HepG2 (cell line): ENCODE data around the gene STX1B. TPM values are rescaled to one million over a fixed set of nuclear protein-coding genes. Genes with fewer than 3 reads are reported as not detected.
A peak's percentile ranks its signal among the peaks of the same experiment; 100 is the strongest.

Experiments
- CBX2 ChIP-seq, 2 experiments: fragments of 200-600 bp in 1 of 2; sonication (generic); formaldehyde crosslinking in 1 of 2; IDR thresholded peaks; 2 replicates each; pipeline versions ENCODE4 v1.7.0 to v1.8.1; 2018 to 2022; ENCODE audit warnings: low read depth in 2 of 2, low read length in 1 of 2, mild to moderate bottlenecking in 1 of 2, missing genetic modification reagents in 1 of 2
- NR1H2 ChIP-seq: sonication (generic); formaldehyde crosslinking; IDR thresholded peaks from 2 replicates; pipeline ENCODE4 v1.8.1; 2022; ENCODE audit warnings: low read depth, missing genetic modification reagents, borderline replicate concordance
- RAD51 ChIP-seq: fragments of 450-650 bp; IDR thresholded peaks from 2 replicates; pipeline ENCODE4 v1.6.1; 2016; ENCODE audit warnings: borderline replicate concordance
- SIN3A ChIP-seq: IDR thresholded peaks from 2 replicates; pipeline ENCODE4 v1.6.1; 2011; ENCODE audit warnings: low read depth, mild to moderate bottlenecking, control low read depth, low read length, borderline replicate concordance
- SIX1 ChIP-seq: sonication (generic); formaldehyde crosslinking; IDR thresholded peaks from 2 replicates; pipeline ENCODE4 v1.4.0; 2020; ENCODE audit warnings: missing genetic modification reagents, borderline replicate concordance
- SKI ChIP-seq: fragments of 450-650 bp; IDR thresholded peaks from one replicate; pipeline ENCODE4 v1.6.1; 2018; ENCODE audit warnings: mild to moderate bottlenecking; ENCODE audit not compliant: partially characterized antibody
- SMAD9 ChIP-seq: sonication (generic); formaldehyde crosslinking; IDR thresholded peaks from 2 replicates; pipeline ENCODE4 v1.5.1; 2020; ENCODE audit warnings: mild to moderate bottlenecking, missing genetic modification reagents
- SNRNP70 ChIP-seq: fragments of 200-400 bp; formaldehyde crosslinking; IDR thresholded peaks from 2 replicates; pipeline ENCODE4 v1.6.1; 2017; ENCODE audit warnings: mild to moderate bottlenecking, low read depth, low read length, moderate library complexity
- SOX13 ChIP-seq, 3 experiments: fragments of 450-650 bp in 1 of 3; sonication (generic) in 1 of 3; formaldehyde crosslinking in 1 of 3; IDR thresholded peaks in 2 of 3; conservative IDR thresholded peaks in 1 of 3; 2 replicates each; pipeline versions ENCODE4 v1.5.0 to v1.6.1; 2016 to 2020; ENCODE audit warnings: antibody characterized with exemption in 1 of 3, mild to moderate bottlenecking in 1 of 3, missing compliant biosample characterization in 1 of 3, missing genetic modification reagents in 1 of 3, moderate library complexity in 1 of 3
- ZBTB2 ChIP-seq: sonication (generic); formaldehyde crosslinking; IDR thresholded peaks from 2 replicates; pipeline ENCODE4 v1.8.0; 2022; ENCODE audit warnings: low read depth, missing genetic modification reagents
- ZNF205 ChIP-seq: IDR thresholded peaks from 2 replicates; pipeline ENCODE4 v1.6.1; 2018; ENCODE audit warnings: missing biosample characterization, missing genetic modification reagents
- ZNF333 ChIP-seq: sonication (generic); formaldehyde crosslinking; IDR thresholded peaks from 2 replicates; pipeline ENCODE4 v1.4.0; 2020; ENCODE audit warnings: mild to moderate bottlenecking, missing genetic modification reagents, borderline replicate concordance
- ZNF747 ChIP-seq: sonication (generic); formaldehyde crosslinking; IDR thresholded peaks from 2 replicates; pipeline ENCODE4 v1.8.1; 2023; ENCODE audit warnings: missing genetic modification reagents, mild to moderate bottlenecking, borderline replicate concordance
- polyA plus RNA-seq, 8 experiments: library from polyadenylated mRNA; depleted of rRNA in 3 of 8; stranded (reverse) in 7 of 8; unstranded in 1 of 8; fragments of >200 nt; fragmentation: Illumina TruSeq in 4 of 8; extraction: Trizol in 4 of 8; gene quantifications; 2 replicates each; pipeline versions ENCODE4 v1.2.1 to v1.2.3, GENCODE V29; 2011 to 2016; ENCODE audit warnings: low read depth in 4 of 8, missing spikeins in 1 of 8, mixed read lengths in 1 of 8; ENCODE audit not compliant: insufficient read depth in 1 of 8
- total RNA-seq, 5 experiments: library from RNA; depleted of rRNA; stranded (reverse); fragments of >200 nt; fragmentation: Illumina TruSeq; extraction: Trizol; gene quantifications; 2 replicates each; pipeline ENCODE4 v1.2.3, GENCODE V29; 2016; ENCODE audit warnings: low read depth in 1 of 5
- TF ChIP-seq, protein P1 (sequence below): sonication (generic); formaldehyde crosslinking; IDR thresholded peaks from 2 replicates; pipeline ENCODE4 v1.5.0; 2020; ENCODE audit warnings: missing genetic modification reagents, mild to moderate bottlenecking, borderline replicate concordance
- TF ChIP-seq, protein P2 (sequence below): sonication (generic); formaldehyde crosslinking; IDR thresholded peaks from 2 replicates; pipeline ENCODE4 v1.4.0; 2020; ENCODE audit warnings: mild to moderate bottlenecking, missing genetic modification reagents
- TF ChIP-seq, protein P3 (sequence below): IDR thresholded peaks from 2 replicates; pipeline ENCODE4 v1.6.1; 2016
- TF ChIP-seq, protein P4 (sequence below): sonication (generic); formaldehyde crosslinking; IDR thresholded peaks from 2 replicates; pipeline ENCODE4 v1.5.0; 2020; ENCODE audit warnings: missing genetic modification reagents
- TF ChIP-seq, protein P5 (sequence below): sonication (generic); formaldehyde crosslinking; IDR thresholded peaks from 2 replicates; pipeline ENCODE4 v1.4.0; 2020; ENCODE audit warnings: mild to moderate bottlenecking, low read depth, missing genetic modification reagents

Gene STX1B
- total and polyA plus RNA-seq, 2 of the 13 experiments (the other 11 are each of a cell fraction or from before 2014, with no cell fraction given), result 2.1 to 3.0 TPM

GRCh38 chr16:30996985-30997724 lies 13.3 kb downstream of the STX1B start (continued):
- TF ChIP-seq, protein P1, sequence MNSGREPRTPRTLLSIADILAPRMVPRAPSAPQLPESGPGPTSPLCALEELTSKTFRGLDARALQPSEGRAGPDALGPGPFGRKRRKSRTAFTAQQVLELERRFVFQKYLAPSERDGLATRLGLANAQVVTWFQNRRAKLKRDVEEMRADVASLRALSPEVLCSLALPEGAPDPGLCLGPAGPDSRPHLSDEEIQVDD (CRISPR knock-in tag), result peak; percentile 31; the same call in 1 of the 2 replicates
- TF ChIP-seq SIN3A, result peak; percentile 61; the same call in 1 of the 2 replicates
- TF ChIP-seq ZNF747, result peak; percentile 89; the same call in 1 of the 2 replicates
- 0 out of 2 replicates have a peak, but pooled peaks have one; percentile 23 for TF ChIP-seq SMAD9
- no peak for TF ChIP-seq SOX13 (IDR thresholded peaks at IDR 0.05)
- TF ChIP-seq SOX13 (CRISPR knock-in tag; conservative IDR thresholded peaks at IDR 0.05 in 1 of 2, IDR thresholded peaks at IDR 0.05 in 1 of 2), result 0 out of 4 replicates have a peak, but pooled peaks of 1 of the 2 experiments have one; percentile 52
- TF ChIP-seq, protein P2, sequence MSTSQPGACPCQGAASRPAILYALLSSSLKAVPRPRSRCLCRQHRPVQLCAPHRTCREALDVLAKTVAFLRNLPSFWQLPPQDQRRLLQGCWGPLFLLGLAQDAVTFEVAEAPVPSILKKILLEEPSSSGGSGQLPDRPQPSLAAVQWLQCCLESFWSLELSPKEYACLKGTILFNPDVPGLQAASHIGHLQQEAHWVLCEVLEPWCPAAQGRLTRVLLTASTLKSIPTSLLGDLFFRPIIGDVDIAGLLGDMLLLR (CRISPR knock-in tag), result 0 out of 2 replicates have a peak, but pooled peaks have one; percentile 2
- TF ChIP-seq RAD51, result no peak
- TF ChIP-seq SIX1 (CRISPR knock-in tag), result 0 out of 2 replicates have a peak, but pooled peaks have one; percentile 8
- peak; percentile 58; the same call in 1 of the 2 replicates for TF ChIP-seq ZBTB2
- TF ChIP-seq, protein P3, sequence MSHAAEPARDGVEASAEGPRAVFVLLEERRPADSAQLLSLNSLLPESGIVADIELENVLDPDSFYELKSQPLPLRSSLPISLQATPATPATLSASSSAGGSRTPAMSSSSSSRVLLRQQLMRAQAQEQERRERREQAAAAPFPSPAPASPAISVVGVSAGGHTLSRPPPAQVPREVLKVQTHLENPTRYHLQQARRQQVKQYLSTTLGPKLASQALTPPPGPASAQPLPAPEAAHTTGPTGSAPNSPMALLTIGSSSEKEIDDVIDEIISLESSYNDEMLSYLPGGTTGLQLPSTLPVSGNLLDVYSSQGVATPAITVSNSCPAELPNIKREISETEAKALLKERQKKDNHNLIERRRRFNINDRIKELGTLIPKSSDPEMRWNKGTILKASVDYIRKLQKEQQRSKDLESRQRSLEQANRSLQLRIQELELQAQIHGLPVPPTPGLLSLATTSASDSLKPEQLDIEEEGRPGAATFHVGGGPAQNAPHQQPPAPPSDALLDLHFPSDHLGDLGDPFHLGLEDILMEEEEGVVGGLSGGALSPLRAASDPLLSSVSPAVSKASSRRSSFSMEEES, result 0 out of 2 replicates have a peak, but pooled peaks have one; percentile 34
- peak; percentile 50 for TF ChIP-seq ZNF333 (CRISPR knock-in tag)
- no peak for TF ChIP-seq NR1H2 (CRISPR knock-in tag)
- peak; percentile 51; the same call in 1 of the 2 replicates for TF ChIP-seq ZNF205 (CRISPR knock-in tag)
- TF ChIP-seq CBX2 (IDR thresholded peaks at IDR 0.05; ENCODE audit: low read depth, low read length), result no peak
- TF ChIP-seq CBX2 (CRISPR knock-in tag; IDR thresholded peaks at IDR 0.05; ENCODE audit: low read depth), result no peak
- TF ChIP-seq SNRNP70, result no peak
- TF ChIP-seq, protein P4, sequence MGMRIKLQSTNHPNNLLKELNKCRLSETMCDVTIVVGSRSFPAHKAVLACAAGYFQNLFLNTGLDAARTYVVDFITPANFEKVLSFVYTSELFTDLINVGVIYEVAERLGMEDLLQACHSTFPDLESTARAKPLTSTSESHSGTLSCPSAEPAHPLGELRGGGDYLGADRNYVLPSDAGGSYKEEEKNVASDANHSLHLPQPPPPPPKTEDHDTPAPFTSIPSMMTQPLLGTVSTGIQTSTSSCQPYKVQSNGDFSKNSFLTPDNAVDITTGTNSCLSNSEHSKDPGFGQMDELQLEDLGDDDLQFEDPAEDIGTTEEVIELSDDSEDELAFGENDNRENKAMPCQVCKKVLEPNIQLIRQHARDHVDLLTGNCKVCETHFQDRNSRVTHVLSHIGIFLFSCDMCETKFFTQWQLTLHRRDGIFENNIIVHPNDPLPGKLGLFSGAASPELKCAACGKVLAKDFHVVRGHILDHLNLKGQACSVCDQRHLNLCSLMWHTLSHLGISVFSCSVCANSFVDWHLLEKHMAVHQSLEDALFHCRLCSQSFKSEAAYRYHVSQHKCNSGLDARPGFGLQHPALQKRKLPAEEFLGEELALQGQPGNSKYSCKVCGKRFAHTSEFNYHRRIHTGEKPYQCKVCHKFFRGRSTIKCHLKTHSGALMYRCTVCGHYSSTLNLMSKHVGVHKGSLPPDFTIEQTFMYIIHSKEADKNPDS (CRISPR knock-in tag), result peak; percentile 94
- peak; percentile 6 for TF ChIP-seq SKI
- TF ChIP-seq, protein P5, sequence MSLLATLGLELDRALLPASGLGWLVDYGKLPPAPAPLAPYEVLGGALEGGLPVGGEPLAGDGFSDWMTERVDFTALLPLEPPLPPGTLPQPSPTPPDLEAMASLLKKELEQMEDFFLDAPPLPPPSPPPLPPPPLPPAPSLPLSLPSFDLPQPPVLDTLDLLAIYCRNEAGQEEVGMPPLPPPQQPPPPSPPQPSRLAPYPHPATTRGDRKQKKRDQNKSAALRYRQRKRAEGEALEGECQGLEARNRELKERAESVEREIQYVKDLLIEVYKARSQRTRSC (CRISPR knock-in tag), result peak; percentile 74; the same call in 1 of the 2 replicates
